ENCODE data around the gene KRTCAP2. TPM values are rescaled to one million over a fixed set of nuclear protein-coding genes. Genes with fewer than 3 reads are reported as not detected.

KRTCAP2 gene
- polyA plus RNA-seq, 1 experiment = 102 TPM

DNA sequence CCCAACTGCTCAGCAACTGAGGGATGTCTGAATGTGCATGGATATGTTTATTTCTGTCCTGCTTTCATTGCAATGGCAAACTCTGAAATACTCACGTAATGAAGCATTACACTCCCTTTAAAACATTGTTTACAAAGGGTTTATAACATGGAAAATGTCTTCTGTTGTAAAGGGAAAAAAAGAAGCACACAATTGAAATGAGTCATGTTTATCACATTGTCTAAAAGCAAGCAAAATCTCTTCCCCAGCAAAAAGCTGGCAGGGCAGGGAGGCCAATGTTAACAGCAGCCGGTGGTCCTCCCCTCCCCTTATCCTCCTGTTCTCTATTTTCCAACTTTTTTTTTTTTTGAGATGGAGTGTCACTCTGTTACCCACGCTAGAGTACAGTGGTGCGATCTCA lies 49.3 kb downstream of the KRTCAP2 start:
- Histone ChIP-seq H3K4me3 (ENCODE audit: low read depth, low read length) (no peak overlapping the region), H3K27ac (ENCODE audit: low read depth, low read length) (no peak overlapping the region), H3K9me3 (ENCODE audit: control insufficient read depth, insufficient read depth, low read length) (no peaks in the 10 kb centered on the region; the same call in 1 of the 2 replicates), H3K27me3 (ENCODE audit: control insufficient read depth, insufficient read depth, low read length) (peaks cover 60% of the 10 kb centered on the region)
- TF ChIP-seq, protein P1, sequence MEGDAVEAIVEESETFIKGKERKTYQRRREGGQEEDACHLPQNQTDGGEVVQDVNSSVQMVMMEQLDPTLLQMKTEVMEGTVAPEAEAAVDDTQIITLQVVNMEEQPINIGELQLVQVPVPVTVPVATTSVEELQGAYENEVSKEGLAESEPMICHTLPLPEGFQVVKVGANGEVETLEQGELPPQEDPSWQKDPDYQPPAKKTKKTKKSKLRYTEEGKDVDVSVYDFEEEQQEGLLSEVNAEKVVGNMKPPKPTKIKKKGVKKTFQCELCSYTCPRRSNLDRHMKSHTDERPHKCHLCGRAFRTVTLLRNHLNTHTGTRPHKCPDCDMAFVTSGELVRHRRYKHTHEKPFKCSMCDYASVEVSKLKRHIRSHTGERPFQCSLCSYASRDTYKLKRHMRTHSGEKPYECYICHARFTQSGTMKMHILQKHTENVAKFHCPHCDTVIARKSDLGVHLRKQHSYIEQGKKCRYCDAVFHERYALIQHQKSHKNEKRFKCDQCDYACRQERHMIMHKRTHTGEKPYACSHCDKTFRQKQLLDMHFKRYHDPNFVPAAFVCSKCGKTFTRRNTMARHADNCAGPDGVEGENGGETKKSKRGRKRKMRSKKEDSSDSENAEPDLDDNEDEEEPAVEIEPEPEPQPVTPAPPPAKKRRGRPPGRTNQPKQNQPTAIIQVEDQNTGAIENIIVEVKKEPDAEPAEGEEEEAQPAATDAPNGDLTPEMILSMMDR (IDR thresholded peaks at IDR 0.05; ENCODE audit: low read depth, low read length) = no peak
- CTCF ChIA-PET = interaction anchor here (1.8 to 3.2 kb wide), 2 partner anchors 32 kb away, joined by 5 to 12 read pairs; no protein-coding TSS in a partner anchor
- POLR2A ChIA-PET = no interaction called here
- DNase-seq (ENCODE audit: low read depth, low spot score) = no peak

DNA sequence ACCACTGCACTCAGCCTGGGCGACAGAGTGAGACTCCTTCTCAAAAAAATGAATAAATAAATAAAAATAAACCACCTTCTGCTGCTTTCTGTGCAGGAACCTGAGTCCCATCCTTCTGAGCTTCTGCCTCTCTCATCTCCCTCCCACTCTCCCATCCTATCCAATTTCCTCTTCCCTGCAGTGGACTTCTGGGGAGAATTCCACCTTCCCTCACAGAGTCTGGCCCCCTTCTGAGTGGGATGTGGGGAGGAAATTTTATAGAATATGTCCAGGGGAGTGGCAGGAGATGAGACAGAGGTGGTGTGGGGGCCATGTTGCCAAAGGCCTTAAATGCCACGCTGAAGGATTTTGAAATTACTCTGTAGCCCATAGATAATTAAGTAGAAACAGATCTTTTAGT lies 50.8 kb downstream of the KRTCAP2 start:
- H3K4me3 ChIP-seq (ENCODE audit: low read depth, low read length) = no peak overlapping the region
- no peaks in the 10 kb centered on the region; the same call in 1 of the 2 replicates for H3K9me3 ChIP-seq (ENCODE audit: control insufficient read depth, insufficient read depth, low read length)
- peaks cover 59% of the 10 kb centered on the region for H3K27me3 ChIP-seq (ENCODE audit: control insufficient read depth, insufficient read depth, low read length)
- ChIA-PET CTCF (interaction anchor here (0.7 to 1.8 kb wide), 4 partner anchors 31 to 72 kb away, joined by 3 to 5 read pairs (median 4); partner anchors contain the start of gene KRTCAP2), POLR2A (no interaction called here)
- H3K27ac ChIP-seq (ENCODE audit: low read depth, low read length) = no peak overlapping the region
- DNase-seq (ENCODE audit: low read depth, low spot score) = no peak
- TF ChIP-seq, protein P1 (IDR thresholded peaks at IDR 0.05; ENCODE audit: low read depth, low read length) = no peak

DNA sequence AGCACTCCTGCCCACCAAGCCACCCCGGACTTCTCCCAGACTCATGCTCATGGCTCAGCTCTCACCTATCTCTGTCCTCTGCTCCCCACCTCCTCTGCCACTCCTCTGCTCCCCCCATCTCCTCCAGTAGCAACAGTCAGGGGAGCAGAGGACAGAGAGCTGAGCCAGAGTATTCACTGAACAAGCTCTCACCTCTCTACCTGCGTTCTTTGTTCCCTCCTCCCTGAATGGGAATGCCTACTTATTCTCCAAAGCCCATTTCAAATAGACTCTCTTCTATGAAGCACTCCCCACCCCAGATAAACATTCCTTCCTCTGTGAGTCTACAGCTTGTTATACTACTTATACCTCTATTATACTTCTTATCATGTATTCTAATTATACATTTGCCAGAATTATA lies 51.9 kb downstream of the KRTCAP2 start:
- TF ChIP-seq, protein P1 (IDR thresholded peaks at IDR 0.05; ENCODE audit: low read depth, low read length) = no peak
- no peaks in the 10 kb centered on the region; the same call in 1 of the 2 replicates for H3K9me3 ChIP-seq (ENCODE audit: control insufficient read depth, insufficient read depth, low read length)
- ChIA-PET POLR2A (no interaction called here), CTCF (interaction anchor here (0.7 to 2.4 kb wide), 2 partner anchors 30 to 36 kb away, joined by 3 to 10 read pairs; no protein-coding TSS in a partner anchor)
- no peak for DNase-seq (ENCODE audit: low read depth, low spot score)
- H3K4me3 ChIP-seq (ENCODE audit: low read depth, low read length) = no peak overlapping the region
- H3K27ac ChIP-seq (ENCODE audit: low read depth, low read length) = no peak overlapping the region
- H3K27me3 ChIP-seq (ENCODE audit: control insufficient read depth, insufficient read depth, low read length) = peaks cover 52% of the 10 kb centered on the region

DNA sequence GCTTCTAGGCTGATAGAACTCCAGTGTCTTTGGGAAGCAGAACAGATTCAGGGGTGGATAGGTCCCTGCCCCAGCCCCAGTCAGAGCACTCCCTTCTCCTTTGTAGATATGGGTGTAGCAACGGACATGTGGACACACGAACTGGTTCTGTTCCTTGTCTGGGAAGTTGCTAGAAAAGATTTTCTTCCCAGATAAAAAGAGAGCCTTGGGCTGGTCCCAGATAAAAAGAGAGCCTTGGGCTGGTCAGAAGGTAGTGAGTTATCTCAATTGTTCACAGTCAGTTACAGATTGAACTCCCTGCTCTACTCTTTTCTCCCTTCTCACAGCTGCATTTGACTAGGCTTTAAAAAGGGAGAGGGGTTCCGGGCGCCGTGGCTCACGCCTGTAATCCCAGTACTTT lies 52.9 kb downstream of the KRTCAP2 start:
- Histone ChIP-seq H3K9me3 (ENCODE audit: control insufficient read depth, insufficient read depth, low read length) (no peaks in the 10 kb centered on the region), H3K27me3 (ENCODE audit: control insufficient read depth, insufficient read depth, low read length) (peaks cover 49% of the 10 kb centered on the region), H3K27ac (ENCODE audit: low read depth, low read length) (no peak overlapping the region), H3K4me3 (ENCODE audit: low read depth, low read length) (no peak overlapping the region)
- TF ChIP-seq, protein P1 (IDR thresholded peaks at IDR 0.05; ENCODE audit: low read depth, low read length) = no peak
- DNase-seq (ENCODE audit: low read depth, low spot score) = no peak
- ChIA-PET CTCF (interaction anchor here (1.0 to 2.4 kb wide), 2 partner anchors 29 to 53 kb away, joined by 3 to 10 read pairs; partner anchors contain the start of gene KRTCAP2), POLR2A (no interaction called here)

Small RNAs within 50 kb of the gene (small RNA-seq; reads per million reads assigned to genes)
- gene HMGN2P18 (ENCODE audit: insufficient read length, low read depth) = not detected
- not detected for gene RF00019 (ENCODE audit: insufficient read length, low read depth)

Other genes with a start within 250 kb of the KRTCAP2 start
- gene PMVK, start 236.6 kb downstream of the KRTCAP2 start, polyA plus RNA-seq (2011; rRNA removed) = 21.0 and 24.7 TPM in 2 replicates
- gene PBXIP1, start 217.2 kb downstream of the KRTCAP2 start, polyA plus RNA-seq (2011; rRNA removed) = 72.2 and 87.1 TPM in 2 replicates
- gene PYGO2, start 211.5 kb downstream of the KRTCAP2 start, polyA plus RNA-seq (2011; rRNA removed) = 18.1 and 19.3 TPM in 2 replicates
- gene SHC1, start 202.6 kb downstream of the KRTCAP2 start, polyA plus RNA-seq (2011; rRNA removed) = 371 and 409 TPM in 2 replicates
- gene CKS1B, start 198.6 kb downstream of the KRTCAP2 start, polyA plus RNA-seq (2011; rRNA removed) = 66.4 and 81.3 TPM in 2 replicates
- 21.1 and 30.2 TPM in 2 replicates for gene FLAD1, start 190.0 kb downstream of the KRTCAP2 start, polyA plus RNA-seq (2011; rRNA removed)
- 0.21 TPM in 1 of 2 replicates, not detected in the other for gene LENEP, start 179.7 kb downstream of the KRTCAP2 start, polyA plus RNA-seq (2011; rRNA removed)
- gene ZBTB7B, start 170.5 kb downstream of the KRTCAP2 start, polyA plus RNA-seq (2011; rRNA removed) = 8.7 and 12.7 TPM in 2 replicates
- gene DCST2, start 139.5 kb downstream of the KRTCAP2 start, polyA plus RNA-seq (2011; rRNA removed) = 0.07 and 0.19 TPM in 2 replicates
- not detected in 2 replicates for gene DCST1, start 139.5 kb downstream of the KRTCAP2 start, polyA plus RNA-seq (2011; rRNA removed)
- gene ADAM15, start 122.0 kb downstream of the KRTCAP2 start, polyA plus RNA-seq (2011; rRNA removed) = 25.9 and 37.5 TPM in 2 replicates
- gene EFNA4, start 109.6 kb downstream of the KRTCAP2 start, polyA plus RNA-seq (2011; rRNA removed) = 10.1 and 12.9 TPM in 2 replicates
- 0.51 and 0.56 TPM in 2 replicates for gene EFNA3, start 94.5 kb downstream of the KRTCAP2 start, polyA plus RNA-seq (2011; rRNA removed)
- gene EFNA1, start 45.4 kb downstream of the KRTCAP2 start, polyA plus RNA-seq (2011; rRNA removed) = 1.1 and 1.4 TPM in 2 replicates
- gene SLC50A1, start 37.5 kb downstream of the KRTCAP2 start, polyA plus RNA-seq (2011; rRNA removed) = 29.5 and 31.4 TPM in 2 replicates
- gene DPM3, start 32.8 kb downstream of the KRTCAP2 start, polyA plus RNA-seq (2011; rRNA removed) = 16.8 and 35.6 TPM in 2 replicates
- gene TRIM46, start 545 bp upstream of the KRTCAP2 start, polyA plus RNA-seq (2011; rRNA removed) = 2.9 and 3.8 TPM in 2 replicates
- gene THBS3, start 34.6 kb upstream of the KRTCAP2 start, polyA plus RNA-seq (2011; rRNA removed) = 32.5 and 34.6 TPM in 2 replicates
- gene MTX1, start 35.4 kb upstream of the KRTCAP2 start, polyA plus RNA-seq (2011; rRNA removed) = 44.6 and 62.3 TPM in 2 replicates
- gene ENTREP3, start 82.2 kb upstream of the KRTCAP2 start, polyA plus RNA-seq (2011; rRNA removed) = 10.2 and 12.3 TPM in 2 replicates
- gene SCAMP3, start 89.1 kb upstream of the KRTCAP2 start, polyA plus RNA-seq (2011; rRNA removed) = 104 and 115 TPM in 2 replicates
- gene CLK2, start 100.2 kb upstream of the KRTCAP2 start, polyA plus RNA-seq (2011; rRNA removed) = 40.5 and 42.6 TPM in 2 replicates
- 1.5 and 1.7 TPM in 2 replicates for gene HCN3, start 104.2 kb upstream of the KRTCAP2 start, polyA plus RNA-seq (2011; rRNA removed)
- not detected in 2 replicates for gene PKLR, start 128.1 kb upstream of the KRTCAP2 start, polyA plus RNA-seq (2011; rRNA removed)
- gene FDPS, start 135.6 kb upstream of the KRTCAP2 start, polyA plus RNA-seq (2011; rRNA removed) = 140 and 146 TPM in 2 replicates
- gene RUSC1, start 147.6 kb upstream of the KRTCAP2 start, polyA plus RNA-seq (2011; rRNA removed) = 20.9 and 22.4 TPM in 2 replicates